Liver (tissue), 3 donors: ENCODE measurements around the gene ALDH1B1.

ENCODE experiments used
- CTCF ChIP-seq: fragments of 150-350 bp; IDR thresholded peaks from 2 replicates; pipeline ENCODE4 v1.5.1; 2017; ENCODE audit warnings: improper control_type of control experiment, low read depth, low read length; ENCODE audit not compliant: missing input control
- RAD21 ChIP-seq, 2 donors: IDR thresholded peaks; 2 replicates each; pipeline ENCODE4 v1.6.1; 2016; ENCODE audit warnings: antibody characterized with exemption in 2 of 2, mild to moderate bottlenecking in 2 of 2
- RXRA ChIP-seq, 2 donors: IDR thresholded peaks; 2 replicates each; pipeline ENCODE4 v1.6.1; 2017 to 2018; ENCODE audit warnings: antibody characterized with exemption in 2 of 2, mild to moderate bottlenecking in 1 of 2
- SP1 ChIP-seq: IDR thresholded peaks from 2 replicates; pipeline ENCODE4 v1.6.1; 2018; ENCODE audit warnings: antibody characterized with exemption, mild to moderate bottlenecking
- donor health status: healthy.
- donor health status: healthy.

DNA sequence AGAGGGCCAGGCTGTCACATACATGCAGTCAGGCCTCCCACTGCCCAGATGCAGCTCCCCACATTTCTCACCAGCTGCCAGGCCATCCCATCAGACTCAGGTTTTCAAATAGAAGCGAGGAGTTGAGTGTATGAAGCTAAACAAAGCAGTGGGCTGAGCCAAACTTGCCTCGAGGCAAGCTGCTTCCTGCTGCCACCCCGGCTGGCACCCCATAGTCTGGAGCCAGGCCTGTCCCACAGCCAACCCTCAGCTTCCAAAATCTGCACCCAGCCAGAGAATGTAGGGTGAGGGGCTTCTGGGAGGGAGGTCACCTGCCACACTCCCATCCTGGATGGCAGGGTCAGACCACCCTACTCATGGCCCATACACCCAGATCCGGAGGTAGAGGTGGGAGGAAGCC, 22.3 kb upstream of the ALDH1B1 start:
- no peak for TF ChIP-seq CTCF
- TF ChIP-seq RAD21 (IDR thresholded peaks at IDR 0.05) = no peak
- TF ChIP-seq RXRA (IDR thresholded peaks at IDR 0.05) = no peak
- TF ChIP-seq SP1 = no peak
